Measurements from ENCODE around the gene NPEPL1. TPM values are rescaled to one million over a fixed set of nuclear protein-coding genes. Genes with fewer than 3 reads are reported as not detected.

NPEPL1 gene
- total and polyA plus RNA-seq, 2 of the 8 experiments (the other 6 are each of a cell fraction or from before 2014, with no cell fraction given) = 12.4 to 26.8 TPM

DNA sequence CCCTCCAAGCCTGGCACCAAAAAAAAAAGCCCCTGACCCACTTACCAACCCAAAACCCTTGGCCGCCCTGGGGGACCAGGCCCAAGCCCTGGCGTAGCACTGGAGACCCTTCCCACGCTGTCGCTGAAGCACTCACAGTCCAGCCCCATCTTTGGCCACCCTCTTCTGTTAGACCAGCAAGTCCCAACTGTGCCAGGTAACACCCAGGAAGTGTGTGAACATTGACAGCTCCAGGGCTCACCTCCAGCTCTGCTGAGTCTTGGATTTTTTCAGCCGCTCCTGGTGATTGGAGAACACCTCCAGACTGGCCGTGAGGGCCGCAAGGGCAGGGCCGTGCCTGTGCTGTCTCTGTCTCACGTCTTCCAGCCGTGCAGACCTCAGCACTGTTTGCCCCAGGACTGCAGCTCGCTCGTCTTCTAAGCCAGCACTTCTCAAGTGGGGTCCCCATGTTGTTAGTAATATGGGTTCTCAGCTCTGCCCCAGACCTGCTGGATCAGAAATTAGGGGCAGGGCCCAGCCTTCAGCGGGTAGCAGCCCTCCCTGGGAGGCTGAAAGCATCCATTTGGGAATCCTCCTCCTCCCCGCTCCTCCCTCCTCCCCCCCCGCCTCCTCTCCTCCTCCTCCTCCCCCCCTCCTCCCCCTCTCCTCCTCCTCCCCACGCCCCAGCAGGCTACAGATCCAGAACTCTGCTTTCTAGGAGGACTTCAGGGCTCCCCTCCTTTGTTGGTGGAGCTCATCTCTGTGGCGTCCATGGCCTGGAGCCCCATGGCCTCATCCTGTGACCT, 18.1 kb downstream of the NPEPL1 start (continued):
- TF ChIP-seq, protein P1, sequence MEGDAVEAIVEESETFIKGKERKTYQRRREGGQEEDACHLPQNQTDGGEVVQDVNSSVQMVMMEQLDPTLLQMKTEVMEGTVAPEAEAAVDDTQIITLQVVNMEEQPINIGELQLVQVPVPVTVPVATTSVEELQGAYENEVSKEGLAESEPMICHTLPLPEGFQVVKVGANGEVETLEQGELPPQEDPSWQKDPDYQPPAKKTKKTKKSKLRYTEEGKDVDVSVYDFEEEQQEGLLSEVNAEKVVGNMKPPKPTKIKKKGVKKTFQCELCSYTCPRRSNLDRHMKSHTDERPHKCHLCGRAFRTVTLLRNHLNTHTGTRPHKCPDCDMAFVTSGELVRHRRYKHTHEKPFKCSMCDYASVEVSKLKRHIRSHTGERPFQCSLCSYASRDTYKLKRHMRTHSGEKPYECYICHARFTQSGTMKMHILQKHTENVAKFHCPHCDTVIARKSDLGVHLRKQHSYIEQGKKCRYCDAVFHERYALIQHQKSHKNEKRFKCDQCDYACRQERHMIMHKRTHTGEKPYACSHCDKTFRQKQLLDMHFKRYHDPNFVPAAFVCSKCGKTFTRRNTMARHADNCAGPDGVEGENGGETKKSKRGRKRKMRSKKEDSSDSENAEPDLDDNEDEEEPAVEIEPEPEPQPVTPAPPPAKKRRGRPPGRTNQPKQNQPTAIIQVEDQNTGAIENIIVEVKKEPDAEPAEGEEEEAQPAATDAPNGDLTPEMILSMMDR (IDR thresholded peaks at IDR 0.05; ENCODE audit: control extremely low read depth in 1 of 3, insufficient read depth in 1 of 3, low read depth in 1 of 3, low read length in 3 of 3) = no peak
- TF ChIP-seq ZNF274 (IDR thresholded peaks at IDR 0.05; ENCODE audit: borderline replicate concordance, extremely low read depth, low read length) = no peak

Measured in H1 (cell line).